NCI-H1417 (cell line): ENCODE data around the gene IFIT1.
"Not testable (repeated sequence)": the region's sequence is repeated elsewhere in the genome, so short reads cannot be mapped to it uniquely, and the experiment has no call there.

Experiments used
- DNase-seq, 3 experiments: peaks; one replicate each; lab custom pipeline; 2025; lab: John Stamatoyannopoulos, UW

Gene IFIT1

GRCh38 chr10:89440226-89441009 lies 48.0 kb downstream of the IFIT1 start:
- DNase-seq, result peak in 1 of 3 experiments; percentile 13

- DNase-seq, result no peak
These were observed 49.9 kb downstream of the IFIT1 start for GRCh38 chr10:89442289-89442688.

GRCh38 chr10:89444819-89445218 lies 52.4 kb downstream of the IFIT1 start:
- not testable (repeated sequence) for DNase-seq

GRCh38 chr10:89450901-89451300 lies 58.5 kb downstream of the IFIT1 start:
- no peak for DNase-seq

- no peak for DNase-seq
These were observed 59.8 kb downstream of the IFIT1 start for GRCh38 chr10:89452193-89452592.

GRCh38 chr10:89454561-89455347 lies 62.3 kb downstream of the IFIT1 start:
- DNase-seq, result no peak
